Tibial artery (tissue), 4 donors: Measurements from ENCODE around the gene DRD1.
"Not testable (repeated sequence)": the region's sequence is repeated elsewhere in the genome, so short reads cannot be mapped to it uniquely, and the experiment has no call there.

Experiments used
- DNase-seq, 2 donors: peaks; one replicate each; pipeline ENCODE4 v3.0.0-alpha.2; 2019
- H3K27ac ChIP-seq, 2 donors: fragments of 200-600 bp; sonication (generic) in 1 of 2; 1 replicate in 1 of 2; 2 replicates in 1 of 2; pipeline ENCODE4 v1.5.1; 2018 to 2019; ENCODE audit warnings: mild to moderate bottlenecking in 1 of 2
- H3K27me3 ChIP-seq, 2 donors: fragments of 200-600 bp; sonication (generic) in 1 of 2; one replicate each; pipeline versions ENCODE4 v1.5.1 to v1.6.0; 2016 to 2019
- H3K36me3 ChIP-seq, 3 donors: fragments of 200-600 bp; sonication (generic) in 2 of 3; one replicate each; pipeline ENCODE4 v1.5.1; 2016 to 2019; ENCODE audit warnings: mild to moderate bottlenecking in 2 of 3
- H3K4me1 ChIP-seq, 4 donors: fragments of 200-600 bp; sonication (generic) in 2 of 4; 1 replicate in 3 of 4; 2 replicates in 1 of 4; pipeline ENCODE4 v1.5.1; 2016 to 2019
- H3K4me3 ChIP-seq, 2 donors: fragments of 200-600 bp; sonication (generic) in 1 of 2; 1 replicate in 1 of 2; 2 replicates in 1 of 2; pipeline ENCODE4 v1.5.1; 2018 to 2019; ENCODE audit warnings: mild to moderate bottlenecking in 2 of 2
- H3K9me3 ChIP-seq, 3 donors: fragments of 200-600 bp; sonication (generic) in 1 of 3; one replicate each; pipeline ENCODE4 v1.5.1; 2016 to 2019
- CTCF ChIP-seq, 2 experiments: fragments of 200-600 bp in 1 of 2; fragments of 450-650 bp in 1 of 2; IDR thresholded peaks; one replicate each; pipeline ENCODE4 v1.5.1; 2017 to 2019; ENCODE audit warnings: antibody characterized with exemption in 2 of 2, mild to moderate bottlenecking in 1 of 2, moderate library complexity in 1 of 2
- intact Hi-C: fragments of 100-400 bp; cut with DNase I; formaldehyde crosslinking; loops from one replicate; pipeline ENCODE4 v1.15.0; 2023; ENCODE audit warnings: low total_unique reads

Gene DRD1

GRCh38 chr5:175427762-175428161 lies 16.2 kb downstream of the DRD1 start:
- H3K4me1 ChIP-seq = no peaks in the 10 kb centered on the region
- intact Hi-C loops = no loop called here
- H3K9me3 ChIP-seq = no peaks in the 10 kb centered on the region
- H3K36me3 ChIP-seq = no peaks in the 10 kb centered on the region
- no peak overlapping the region for H3K27ac ChIP-seq
- TF ChIP-seq CTCF (IDR thresholded peaks at IDR 0.05) = no peak
- DNase-seq = no peak
- H3K27me3 ChIP-seq = no peaks in the 10 kb centered on the region
- H3K4me3 ChIP-seq = no peak overlapping the region

GRCh38 chr5:175424594-175424993 lies 19.4 kb downstream of the DRD1 start:
- DNase-seq, H3K27me3 ChIP-seq, intact Hi-C loops, H3K27ac ChIP-seq, H3K36me3 ChIP-seq, H3K4me3 ChIP-seq, H3K9me3 ChIP-seq, H3K4me1 ChIP-seq: not testable (repeated sequence)

GRCh38 chr5:175422058-175422457 lies 21.9 kb downstream of the DRD1 start:
- H3K4me1 ChIP-seq = no peaks in the 10 kb centered on the region
- no peak for DNase-seq
- no peaks in the 10 kb centered on the region for H3K36me3 ChIP-seq
- no peak for TF ChIP-seq CTCF (IDR thresholded peaks at IDR 0.05)
- H3K4me3 ChIP-seq = no peak overlapping the region
- intact Hi-C loops = no loop called here
- H3K27me3 ChIP-seq = no peaks in the 10 kb centered on the region
- no peaks in the 10 kb centered on the region for H3K9me3 ChIP-seq
- no peak overlapping the region for H3K27ac ChIP-seq

GRCh38 chr5:175420383-175420782 lies 23.6 kb downstream of the DRD1 start:
- Histone ChIP-seq H3K27me3 (no peaks in the 10 kb centered on the region), H3K4me1 (peaks cover 0 to 5% (median 0%) of the 10 kb centered on the region in 4 donors), H3K27ac (no peak overlapping the region), H3K4me3 (no peak overlapping the region), H3K36me3 (no peaks in the 10 kb centered on the region), H3K9me3 (no peaks in the 10 kb centered on the region)
- DNase-seq = no peak
- no peak for TF ChIP-seq CTCF (IDR thresholded peaks at IDR 0.05)
- intact Hi-C loops = no loop called here

- DNase-seq = no peak
- H3K27me3 ChIP-seq = no peaks in the 10 kb centered on the region
- intact Hi-C loops = no loop called here
- no peak for TF ChIP-seq CTCF (IDR thresholded peaks at IDR 0.05)
- H3K4me3 ChIP-seq = no peak overlapping the region
- H3K4me1 ChIP-seq = peaks cover 0 to 20% (median 0%) of the 10 kb centered on the region in 4 donors
- H3K27ac ChIP-seq = no peak overlapping the region
- no peaks in the 10 kb centered on the region for H3K9me3 ChIP-seq
- H3K36me3 ChIP-seq = no peaks in the 10 kb centered on the region
Observed at GRCh38 chr5:175418251-175418650, 25.7 kb downstream of the DRD1 start.

GRCh38 chr5:175417384-175417783 lies 26.6 kb downstream of the DRD1 start:
- no peak for TF ChIP-seq CTCF (IDR thresholded peaks at IDR 0.05)
- DNase-seq = no peak
- H3K27me3 ChIP-seq = no peaks in the 10 kb centered on the region
- intact Hi-C loops = no loop called here
- H3K9me3 ChIP-seq = no peaks in the 10 kb centered on the region
- no peak overlapping the region for H3K4me3 ChIP-seq
- H3K4me1 ChIP-seq = peaks cover 0 to 20% (median 0%) of the 10 kb centered on the region in 4 donors
- H3K36me3 ChIP-seq = no peaks in the 10 kb centered on the region
- H3K27ac ChIP-seq = no peak overlapping the region
